ENCODE data around the gene KCNIP2. TPM values are rescaled to one million over a fixed set of nuclear protein-coding genes. Genes with fewer than 3 reads are reported as not detected.

The KCNIP2 gene
- total and polyA plus RNA-seq, 7 experiments from 2014 or later: 0.27 to 6.3 (median 2.4) TPM; not detected in 1

DNA sequence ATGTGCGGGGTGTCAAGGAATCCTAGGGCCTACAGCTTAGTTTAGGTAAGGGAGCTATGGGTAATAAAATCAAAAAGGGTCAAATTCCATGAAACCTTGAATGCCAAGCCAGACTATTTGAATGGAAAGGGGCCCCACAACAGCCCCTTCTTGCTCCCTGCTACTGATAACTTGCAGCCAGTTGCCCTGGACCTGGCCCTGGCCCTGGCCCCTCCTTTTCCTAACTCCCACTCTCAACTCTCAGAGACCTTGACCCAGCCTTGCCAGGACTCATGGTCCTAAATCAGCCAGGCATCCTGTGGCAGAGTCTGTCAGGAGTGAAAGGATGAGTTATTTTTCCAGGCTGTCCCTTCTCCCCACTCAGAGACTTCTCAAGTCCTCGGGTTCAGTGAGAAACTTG is 5.9 kb downstream of the KCNIP2 start:
- no peak overlapping the region for H3K27ac Mint-ChIP-seq
- peaks cover 22 to 57% of the 10 kb centered on the region in 2 donors for H3K4me1 ChIP-seq (ENCODE audit: control insufficient read depth in 2 of 2, insufficient read depth in 2 of 2, low read length in 2 of 2)
- DNase-seq (no peak), ATAC-seq (no peak)
- H3K27me3 Mint-ChIP-seq: peaks cover 0 to 9% (median 0%) of the 10 kb centered on the region in 5 donors
- no peak overlapping the region for H3K27ac ChIP-seq (ENCODE audit: low read depth, low read length)
- peak overlapping the region in 1 of 10 donors; percentile 12 for H3K4me3 Mint-ChIP-seq
- H3K4me3 ChIP-seq (ENCODE audit: low read length): no peak overlapping the region
- H3K4me1 Mint-ChIP-seq: peaks cover 49 to 75% (median 68%) of the 10 kb centered on the region in 7 donors
- intact Hi-C loops (cut with micrococcal nuclease): loop anchor here (2.0 to 10.0 kb wide), 2 partner anchors 19 to 803 kb away; partner anchors contain the start of genes OGA (in 2 of the 2), PDZD7 (in 1 of the 2) and SFXN3 (in 1 of the 2)
- no peaks in the 10 kb centered on the region for H3K9me3 ChIP-seq (ENCODE audit: control insufficient read depth in 2 of 3, low read length in 3 of 3)
- ChIA-PET CTCF (interaction anchor here (1.1 to 1.2 kb wide), 2 partner anchors 156 to 172 kb away, joined by 3 read pairs; no protein-coding TSS in a partner anchor), POLR2A (interaction anchor here (1.0 to 5.1 kb wide), 2 partner anchors 17 to 20 kb away, joined by 3 to 42 read pairs; partner anchors contain the start of gene OGA)
- peaks cover 0 to 5% (median 0%) of the 10 kb centered on the region in 11 donors for H3K9me3 Mint-ChIP-seq
- peaks cover 0 to 1% (median 0%) of the 10 kb centered on the region in 5 donors for H3K36me3 Mint-ChIP-seq
- H3K27me3 ChIP-seq (ENCODE audit: control insufficient read depth in 2 of 2, insufficient read depth in 2 of 2, low read length in 2 of 2): no peaks in the 10 kb centered on the region
- no peaks in the 10 kb centered on the region for H3K36me3 ChIP-seq (ENCODE audit: control insufficient read depth in 2 of 3, insufficient read depth in 3 of 3, low read length in 3 of 3)

DNA sequence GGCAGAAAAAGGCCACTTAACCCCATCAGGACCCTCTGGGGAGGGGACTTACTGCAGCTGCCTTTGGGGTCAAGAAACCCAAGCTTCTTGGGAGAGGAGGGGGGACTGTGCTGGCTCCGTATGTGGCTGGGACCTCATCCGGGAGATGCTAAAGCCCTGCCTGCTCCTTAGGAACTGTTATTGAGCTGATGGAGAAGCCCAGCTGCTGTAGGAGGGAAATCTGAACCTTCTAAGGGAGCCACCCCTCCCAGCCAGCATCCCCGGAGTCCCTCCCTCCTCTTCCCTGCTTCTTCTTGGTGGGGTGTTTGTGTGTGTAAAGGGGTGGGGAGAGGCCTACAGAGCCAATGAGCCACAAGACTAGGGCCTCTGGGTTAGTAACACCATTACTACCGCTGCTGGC is 8.2 kb downstream of the KCNIP2 start:
- Mint-ChIP-seq H3K4me1 (peaks cover 47 to 73% (median 66%) of the 10 kb centered on the region in 7 donors), H3K9me3 (peaks cover 0 to 13% (median 0%) of the 10 kb centered on the region in 11 donors), H3K4me3 (peak overlapping the region in 2 of 10 donors; percentile 25 to 35), H3K36me3 (peaks cover 0 to 5% (median 0%) of the 10 kb centered on the region in 5 donors), H3K27ac (peak overlapping the region in 3 of 9 donors; percentile 14 to 90 (median 40)), H3K27me3 (peaks cover 0 to 4% (median 0%) of the 10 kb centered on the region in 5 donors)
- H3K4me3 ChIP-seq (ENCODE audit: low read length): no peak overlapping the region
- ATAC-seq (no peak), DNase-seq (no peak)
- ChIA-PET POLR2A (interaction anchor here (0.6 to 1.4 kb wide), 3 partner anchors 9 to 51 kb away, joined by 4 to 5 read pairs (median 4); partner anchors contain the start of gene OGA), CTCF (interaction anchor here (0.6 to 2.2 kb wide), 7 partner anchors 13 to 254 kb away, joined by 3 to 8 read pairs (median 4); no protein-coding TSS in a partner anchor)
- H3K4me1 ChIP-seq (ENCODE audit: control insufficient read depth in 2 of 2, insufficient read depth in 2 of 2, low read length in 2 of 2): peaks cover 29 to 60% of the 10 kb centered on the region in 2 donors
- no peaks in the 10 kb centered on the region for H3K27me3 ChIP-seq (ENCODE audit: control insufficient read depth in 2 of 2, insufficient read depth in 2 of 2, low read length in 2 of 2)
- H3K9me3 ChIP-seq (ENCODE audit: control insufficient read depth in 2 of 3, low read length in 3 of 3): no peaks in the 10 kb centered on the region
- intact Hi-C loops (cut with micrococcal nuclease): loop anchor here in 1 of 2 donors (10.0 kb wide), 1 partner anchor 801 kb away; the partner anchor contains the start of genes PDZD7 and SFXN3
- H3K36me3 ChIP-seq (ENCODE audit: control insufficient read depth in 2 of 3, insufficient read depth in 3 of 3, low read length in 3 of 3): no peaks in the 10 kb centered on the region
- no peak overlapping the region for H3K27ac ChIP-seq (ENCODE audit: low read depth, low read length)

DNA sequence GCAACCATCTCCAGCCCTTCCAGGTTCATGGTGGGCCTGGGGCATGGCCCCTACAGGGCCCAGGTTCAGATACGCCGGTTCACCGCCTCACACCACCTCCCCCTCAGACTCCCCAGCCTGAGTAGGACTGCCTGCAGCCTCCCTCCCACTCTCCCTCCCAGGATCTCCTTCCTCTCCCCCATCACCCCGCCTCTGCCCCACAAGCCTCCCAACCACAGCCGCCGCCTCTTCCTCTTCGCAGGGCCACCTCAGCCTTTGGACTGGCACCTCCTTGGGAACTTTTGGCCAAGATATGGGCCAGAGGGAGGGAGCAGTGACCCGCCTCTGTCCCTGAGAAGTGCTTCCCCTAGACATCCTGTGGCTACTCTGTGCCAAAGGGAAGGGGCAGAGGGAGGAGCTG is 9.3 kb downstream of the KCNIP2 start:
- POLR2A ChIA-PET: interaction anchor here (1.3 to 8.8 kb wide), 2 partner anchors 16 to 50 kb away, joined by 4 to 71 read pairs; partner anchors contain the start of gene OGA

DNA sequence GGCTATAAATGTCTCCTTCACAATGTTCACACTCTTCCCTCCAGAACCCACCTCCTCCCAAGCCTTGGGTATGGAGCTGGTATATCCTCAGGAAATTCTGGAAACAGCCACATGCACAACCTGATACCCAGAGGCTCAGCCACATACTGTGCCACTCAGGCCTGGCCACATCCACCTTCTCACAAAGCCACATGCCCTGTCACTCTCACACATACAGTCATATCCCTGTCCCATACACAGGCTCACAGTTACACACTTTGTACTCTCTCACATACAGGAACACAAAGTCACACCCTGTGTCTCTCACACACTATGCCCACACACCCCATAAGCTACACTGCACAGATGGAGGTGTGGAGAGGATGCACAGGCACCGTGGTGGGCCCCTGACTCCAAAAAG is 10.1 kb downstream of the KCNIP2 start:
- intact Hi-C loops (cut with micrococcal nuclease): loop anchor here (5.0 to 10.0 kb wide), 4 partner anchors 51 to 799 kb away; partner anchors contain the start of genes BTRC (in 1 of the 2), NPM3 (in 1 of the 2), PDZD7 (in 1 of the 2) and PPRC1 (in 1 of the 2)
- Histone ChIP-seq H3K4me1 (ENCODE audit: control insufficient read depth in 2 of 2, insufficient read depth in 2 of 2, low read length in 2 of 2) (peaks cover 29 to 58% of the 10 kb centered on the region in 2 donors), H3K36me3 (ENCODE audit: control insufficient read depth in 2 of 3, insufficient read depth in 3 of 3, low read length in 3 of 3) (no peaks in the 10 kb centered on the region), H3K27ac (ENCODE audit: low read depth, low read length) (no peak overlapping the region), H3K9me3 (ENCODE audit: control insufficient read depth in 2 of 3, low read length in 3 of 3) (no peaks in the 10 kb centered on the region), H3K27me3 (ENCODE audit: control insufficient read depth in 2 of 2, insufficient read depth in 2 of 2, low read length in 2 of 2) (no peaks in the 10 kb centered on the region), H3K4me3 (ENCODE audit: low read length) (no peak overlapping the region)
- DNase-seq (no peak), ATAC-seq (no peak)
- Mint-ChIP-seq H3K4me3 (peak overlapping the region in 9 of 10 donors; percentile 30 to 63 (median 49)), H3K9me3 (peaks cover 0 to 17% (median 0%) of the 10 kb centered on the region in 11 donors), H3K27me3 (peaks cover 0 to 4% (median 0%) of the 10 kb centered on the region in 5 donors), H3K27ac (peak overlapping the region; percentile 21 to 99 (median 86)), H3K36me3 (peaks cover 0 to 6% (median 0%) of the 10 kb centered on the region in 5 donors), H3K4me1 (peaks cover 46 to 66% (median 59%) of the 10 kb centered on the region in 7 donors)
- POLR2A ChIA-PET: interaction anchor here (0.6 to 8.8 kb wide), 3 partner anchors 15 to 184 kb away, joined by 3 to 71 read pairs (median 3); partner anchors contain the start of gene OGA
- CTCF ChIA-PET: interaction anchor here (0.7 to 2.2 kb wide), 4 partner anchors 8 to 177 kb away, joined by 3 to 9 read pairs (median 5); partner anchors contain the start of gene OGA

More for the DNA sequence above, 9.3 kb downstream of the KCNIP2 start:
- no peak overlapping the region for H3K4me3 ChIP-seq (ENCODE audit: low read length)
- no peaks in the 10 kb centered on the region for H3K27me3 ChIP-seq (ENCODE audit: control insufficient read depth in 2 of 2, insufficient read depth in 2 of 2, low read length in 2 of 2)
- Mint-ChIP-seq H3K27me3 (peaks cover 0 to 4% (median 0%) of the 10 kb centered on the region in 5 donors), H3K4me1 (peaks cover 47 to 72% (median 66%) of the 10 kb centered on the region in 7 donors), H3K4me3 (peak overlapping the region in 8 of 10 donors; percentile 12 to 63 (median 39)), H3K27ac (peak overlapping the region; percentile 6 to 90 (median 76)), H3K36me3 (peaks cover 0 to 6% (median 0%) of the 10 kb centered on the region in 5 donors), H3K9me3 (peaks cover 0 to 17% (median 0%) of the 10 kb centered on the region in 11 donors)
- no peak for ATAC-seq
- peak overlapping the region; percentile 1 for H3K27ac ChIP-seq (ENCODE audit: low read depth, low read length)
- peak in 1 of 9 donors; percentile 53 for DNase-seq
- peaks cover 29 to 58% of the 10 kb centered on the region in 2 donors for H3K4me1 ChIP-seq (ENCODE audit: control insufficient read depth in 2 of 2, insufficient read depth in 2 of 2, low read length in 2 of 2)
- intact Hi-C loops (cut with micrococcal nuclease): loop anchor here (5.0 to 10.0 kb wide), 4 partner anchors 52 to 800 kb away; partner anchors contain the start of genes BTRC (in 1 of the 2), NPM3 (in 1 of the 2), PDZD7 (in 1 of the 2) and PPRC1 (in 1 of the 2)
- CTCF ChIA-PET: interaction anchor here (1.1 to 1.2 kb wide), 2 partner anchors 13 to 176 kb away, joined by 3 read pairs; no protein-coding TSS in a partner anchor
- no peaks in the 10 kb centered on the region for H3K36me3 ChIP-seq (ENCODE audit: control insufficient read depth in 2 of 3, insufficient read depth in 3 of 3, low read length in 3 of 3)
- no peaks in the 10 kb centered on the region for H3K9me3 ChIP-seq (ENCODE audit: control insufficient read depth in 2 of 3, low read length in 3 of 3)

DNA sequence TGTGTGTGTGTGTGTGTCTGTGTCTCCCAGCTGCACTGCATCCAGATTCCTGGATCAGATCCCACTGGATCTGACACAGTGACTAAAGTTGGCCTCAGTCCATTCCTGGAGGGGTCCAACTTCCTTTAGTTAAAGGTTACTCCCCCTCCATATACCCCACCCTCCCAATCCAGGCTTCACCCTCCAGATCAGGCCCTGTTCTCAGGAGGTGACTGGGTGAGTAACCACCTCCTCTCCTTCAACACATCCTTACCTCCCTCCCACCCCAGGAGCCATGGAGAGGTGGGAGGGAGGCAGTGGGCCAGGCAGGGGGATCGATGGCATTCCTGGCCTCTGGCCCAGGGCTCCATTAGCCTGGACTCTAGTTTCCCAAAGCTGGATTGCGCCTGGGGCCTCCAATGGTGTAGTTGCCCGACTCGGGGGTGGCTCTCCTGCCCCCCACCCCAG is 11.3 kb downstream of the KCNIP2 start:
- ChIA-PET POLR2A (interaction anchor here (0.7 to 8.8 kb wide), 5 partner anchors 9 to 19 kb away, joined by 4 to 71 read pairs (median 5); partner anchors contain the start of gene OGA), CTCF (interaction anchor here (1.7 to 2.2 kb wide), 2 partner anchors 10 to 14 kb away, joined by 7 to 9 read pairs; partner anchors contain the start of gene OGA)
- H3K27ac ChIP-seq (ENCODE audit: low read depth, low read length): peak overlapping the region; percentile 85
- Mint-ChIP-seq H3K4me3 (peak overlapping the region in 4 of 10 donors; percentile 34 to 94 (median 68)), H3K27me3 (peaks cover 0 to 4% (median 0%) of the 10 kb centered on the region in 5 donors), H3K27ac (peak overlapping the region; percentile 74 to 100 (median 99)), H3K9me3 (peaks cover 0 to 17% (median 0%) of the 10 kb centered on the region in 11 donors), H3K4me1 (peaks cover 46 to 66% (median 59%) of the 10 kb centered on the region in 7 donors), H3K36me3 (peaks cover 0 to 6% (median 0%) of the 10 kb centered on the region in 5 donors)
- peaks cover 29 to 58% of the 10 kb centered on the region in 2 donors for H3K4me1 ChIP-seq (ENCODE audit: control insufficient read depth in 2 of 2, insufficient read depth in 2 of 2, low read length in 2 of 2)
- intact Hi-C loops (cut with micrococcal nuclease): loop anchor here (5.0 to 10.0 kb wide), 4 partner anchors 50 to 798 kb away; partner anchors contain the start of genes BTRC (in 1 of the 2), NPM3 (in 1 of the 2), PDZD7 (in 1 of the 2) and PPRC1 (in 1 of the 2)
- H3K4me3 ChIP-seq (ENCODE audit: low read length): no peak overlapping the region
- no peak for DNase-seq
- ATAC-seq: no peak
- no peaks in the 10 kb centered on the region for H3K9me3 ChIP-seq (ENCODE audit: control insufficient read depth in 2 of 3, low read length in 3 of 3)
- H3K27me3 ChIP-seq (ENCODE audit: control insufficient read depth in 2 of 2, insufficient read depth in 2 of 2, low read length in 2 of 2): no peaks in the 10 kb centered on the region
- no peaks in the 10 kb centered on the region for H3K36me3 ChIP-seq (ENCODE audit: control insufficient read depth in 2 of 3, insufficient read depth in 3 of 3, low read length in 3 of 3)
